IMR-90 (cell line): ENCODE results near the gene COL5A1. TPM values are rescaled to one million over a fixed set of nuclear protein-coding genes. Genes with fewer than 3 reads are reported as not detected.

Experiments
- ATAC-seq: fragments of 200-7000 bp; cut with Tn5 transposase; 2 replicates; pipeline ENCODE4 v1.9.1; 2020; ENCODE audit warnings: low read depth, mild to moderate bottlenecking, moderate library complexity
- BruUV-seq: library from RNA; stranded (reverse); fragments of 400-500 nt; replicated peaks from 2 replicates; lab custom pipeline; 2021; lab: Mats Ljungman, UMichigan
- CTCF ChIA-PET: fragments of 300-600 bp; formaldehyde crosslinking; extraction: SDS; loops from one replicate; lab custom pipeline; 2021; ENCODE audit warnings: antibody characterized with exemption; lab: Yijun Ruan, JAX
- POLR2A ChIA-PET: fragments of 300-600 bp; sonication (Branson Sonifier 250); formaldehyde crosslinking; loops from one replicate; lab custom pipeline; 2022; ENCODE audit warnings: antibody characterized with exemption; ENCODE audit not compliant: unreplicated experiment; lab: Charles Lee
- DNase-seq: peaks from one replicate; pipeline ENCODE4 v3.0.0; 2013
- H2AFZ ChIP-seq: replicated peaks from 2 replicates; pipeline ENCODE3; 2013; ENCODE audit warnings: low read length, mild to moderate bottlenecking; ENCODE audit not compliant: poor library complexity
- H2AK5ac ChIP-seq: 2 replicates; pipeline ENCODE4 v1.6.1; 2013; ENCODE audit warnings: low read depth, low read length, inconsistent platforms
- H2AK9ac ChIP-seq: replicated peaks from 2 replicates; pipeline ENCODE3; 2013; ENCODE audit warnings: mild to moderate bottlenecking, low read depth, low read length, moderate library complexity; ENCODE audit not compliant: poor library complexity
- H2BK120ac ChIP-seq: 2 replicates; pipeline ENCODE4 v1.6.1; 2013; ENCODE audit warnings: low read depth, low read length, inconsistent platforms
- H2BK15ac ChIP-seq: 3 replicates; pipeline ENCODE4 v1.6.1; 2013; ENCODE audit warnings: low read depth, low read length, inconsistent platforms
- H2BK20ac ChIP-seq: 2 replicates; pipeline ENCODE4 v1.6.1; 2013; ENCODE audit warnings: low read depth, mild to moderate bottlenecking, inconsistent platforms, low read length, moderate library complexity
- H2BK5ac ChIP-seq: 2 replicates; pipeline ENCODE4 v1.6.1; 2013; ENCODE audit warnings: mild to moderate bottlenecking, low read depth, low read length, inconsistent platforms; ENCODE audit not compliant: poor library complexity, severe bottlenecking
- H3K14ac ChIP-seq: replicated peaks from 2 replicates; pipeline ENCODE4 v1.6.1; 2013; ENCODE audit warnings: low read depth, low read length, inconsistent platforms
- H3K18ac ChIP-seq: 2 replicates; pipeline ENCODE4 v1.6.1; 2013; ENCODE audit warnings: low read depth, low read length, control low read depth
- H3K23ac ChIP-seq: 2 replicates; pipeline ENCODE4 v1.6.1; 2013; ENCODE audit warnings: low read depth, low read length, inconsistent platforms
- H3K27ac ChIP-seq: 2 replicates; pipeline ENCODE4 v1.5.1; 2013; ENCODE audit warnings: mild to moderate bottlenecking, control low read depth, low read length; ENCODE audit not compliant: insufficient read depth
- H3K27me3 ChIP-seq: 2 replicates; pipeline ENCODE4 v1.6.1; 2013; ENCODE audit warnings: low read length; ENCODE audit not compliant: control insufficient read depth, insufficient read depth
- H3K36me3 ChIP-seq: 2 replicates; pipeline ENCODE4 v1.6.1; 2013; ENCODE audit warnings: low read length, mixed read lengths; ENCODE audit not compliant: control insufficient read depth, insufficient read depth
- H3K4ac ChIP-seq: 2 replicates; pipeline ENCODE4 v1.6.1; 2013; ENCODE audit warnings: low read depth, low read length, inconsistent platforms
- H3K4me1 ChIP-seq: 2 replicates; pipeline ENCODE4 v1.6.1; 2013; ENCODE audit warnings: low read length, mixed read lengths; ENCODE audit not compliant: control insufficient read depth, insufficient read depth
- H3K4me2 ChIP-seq: 2 replicates; pipeline ENCODE4 v1.6.1; 2013; ENCODE audit warnings: low read depth, mild to moderate bottlenecking, control low read depth, low read length, moderate library complexity
- H3K4me3 ChIP-seq: 2 replicates; pipeline ENCODE4 v1.5.1; 2013; ENCODE audit warnings: low read depth, mild to moderate bottlenecking, control low read depth, low read length, moderate library complexity; ENCODE audit not compliant: insufficient read depth
- H3K56ac ChIP-seq: 2 replicates; pipeline ENCODE4 v1.6.1; 2013; ENCODE audit warnings: low read length, inconsistent platforms; ENCODE audit not compliant: insufficient read depth; ENCODE audit errors: extremely low read depth
- H3K79me1 ChIP-seq, 2 experiments: 2 replicates each; pipeline ENCODE4 v1.6.1; 2013; ENCODE audit warnings: low read length in 2 of 2, inconsistent platforms in 1 of 2, low read depth in 1 of 2
- H3K9ac ChIP-seq: 2 replicates; pipeline ENCODE4 v1.6.1; 2013; ENCODE audit warnings: low read depth, low read length, control low read depth
- H3K9me1 ChIP-seq: 2 replicates; pipeline ENCODE4 v1.6.1; 2013; ENCODE audit warnings: low read length, inconsistent platforms; ENCODE audit not compliant: insufficient read depth
- H3K9me3 ChIP-seq: 2 replicates; pipeline ENCODE4 v1.6.1; 2013; ENCODE audit warnings: low read length; ENCODE audit not compliant: control insufficient read depth, insufficient read depth
- H4K20me1 ChIP-seq: 2 replicates; pipeline ENCODE4 v1.6.1; 2013; ENCODE audit warnings: low read length, inconsistent platforms; ENCODE audit not compliant: insufficient read depth
- H4K5ac ChIP-seq: 2 replicates; pipeline ENCODE4 v1.6.1; 2013; ENCODE audit warnings: mild to moderate bottlenecking, low read depth, low read length, control low read depth
- H4K8ac ChIP-seq, 2 experiments: 2 replicates each; pipeline ENCODE4 v1.6.1; 2013; ENCODE audit warnings: low read depth in 2 of 2, low read length in 2 of 2, control low read depth in 1 of 2, inconsistent platforms in 1 of 2
- H4K91ac ChIP-seq: 2 replicates; pipeline ENCODE4 v1.6.1; 2013; ENCODE audit warnings: low read depth, low read length, inconsistent platforms; ENCODE audit not compliant: insufficient read depth
- BHLHE40 ChIP-seq: fragments of 150-350 bp; IDR thresholded peaks from 2 replicates; pipeline ENCODE4 v1.6.1; 2016; ENCODE audit warnings: mild to moderate bottlenecking, low read depth, low read length
- CHD1 ChIP-seq: IDR thresholded peaks from 2 replicates; pipeline ENCODE4 v1.6.1; 2012; ENCODE audit warnings: low read depth, low read length, improper control_type of control experiment
- FOS ChIP-seq: fragments of 150-350 bp; IDR thresholded peaks from 2 replicates; pipeline ENCODE4 v1.6.1; 2016; ENCODE audit warnings: low read depth, low read length
- MAFK ChIP-seq: IDR thresholded peaks from 2 replicates; pipeline ENCODE4 v1.6.1; 2012; ENCODE audit warnings: low read depth, low read length, improper control_type of control experiment
- MAZ ChIP-seq: IDR thresholded peaks from 2 replicates; pipeline ENCODE4 v1.6.1; 2012; ENCODE audit warnings: low read depth, mild to moderate bottlenecking, low read length, improper control_type of control experiment, moderate library complexity, borderline replicate concordance
- MXI1 ChIP-seq: IDR thresholded peaks from 2 replicates; pipeline ENCODE4 v1.6.1; 2012; ENCODE audit warnings: low read depth, mild to moderate bottlenecking, low read length, moderate library complexity, borderline replicate concordance
- NFE2L2 ChIP-seq: fragments of 150-350 bp; IDR thresholded peaks from 2 replicates; pipeline ENCODE4 v1.6.1; 2016; ENCODE audit warnings: low read depth, mild to moderate bottlenecking, low read length
- POLR2A ChIP-seq: IDR thresholded peaks from 2 replicates; pipeline ENCODE4 v1.6.1; 2012; ENCODE audit warnings: mild to moderate bottlenecking, low read depth, low read length
- RAD21 ChIP-seq: IDR thresholded peaks from 2 replicates; pipeline ENCODE4 v1.6.1; 2012; ENCODE audit warnings: low read length, improper control_type of control experiment
- RFX5 ChIP-seq: IDR thresholded peaks from 2 replicates; pipeline ENCODE4 v1.8.0; 2012; ENCODE audit warnings: low read depth, mild to moderate bottlenecking, low read length, moderate library complexity
- SMC3 ChIP-seq: fragments of 150-350 bp; IDR thresholded peaks from 2 replicates; pipeline ENCODE4 v1.6.1; 2016; ENCODE audit warnings: low read depth, mild to moderate bottlenecking, antibody characterized with exemption, low read length, moderate library complexity
- WGBS, 2 experiments: methylation state at CpG; one replicate each; pipeline versions ENCODE4 v1.1.5 to v1.1.7; 2013; ENCODE audit warnings: missing lambda C conversion rate in 2 of 2; ENCODE audit not compliant: insufficient read length in 1 of 2; ENCODE audit errors: extremely low coverage in 2 of 2; 5-methylcytosine and 5-hydroxymethylcytosine counted together
- dilution Hi-C: fragments of 300-500 bp; cut with HindIII; formaldehyde crosslinking; loops from one replicate; pipeline ENCODE4 v1.14.3; 2018; ENCODE audit warnings: low sequenced_read_pairs; ENCODE audit not compliant: unreplicated experiment
- in situ Hi-C: fragments of 300-500 bp; cut with MboI; formaldehyde crosslinking; loops from 3 replicates; pipeline ENCODE4 v1.14.3; 2019; ENCODE audit warnings: low sequenced_read_pairs, inconsistent platforms, mixed read lengths
- intact Hi-C: fragments of 100-400 bp; cut with micrococcal nuclease; formaldehyde crosslinking; loops from 2 replicates; pipeline ENCODE4 v1.10.0; 2022
- polyA plus RNA-seq, 3 experiments: library from polyadenylated mRNA; depleted of rRNA; stranded (reverse); fragments of >200 nt; gene quantifications; 2 replicates each; pipeline ENCODE4 v1.2.3, GENCODE V29; 2012; ENCODE audit warnings: low replicate concordance in 1 of 3
- total RNA-seq: library from RNA; depleted of rRNA; stranded (reverse); fragments of >200 nt; gene quantifications from 2 replicates; pipeline ENCODE4 v1.2.3, GENCODE V29; 2012
- TF ChIP-seq, protein P1 (sequence below): conservative IDR thresholded peaks from 2 replicates; pipeline ENCODE4 v1.5.1; 2012; ENCODE audit warnings: mild to moderate bottlenecking, low read depth, low read length, improper control_type of control experiment
- TF ChIP-seq, protein P2 (sequence below): fragments of 150-350 bp; IDR thresholded peaks from 2 replicates; pipeline ENCODE4 v1.6.1; 2017; ENCODE audit warnings: mild to moderate bottlenecking, antibody characterized with exemption, low read length, low read depth
- TF ChIP-seq, protein P3 (sequence below): fragments of 150-350 bp; IDR thresholded peaks from 2 replicates; pipeline ENCODE4 v1.6.1; 2016; ENCODE audit warnings: low read depth, mild to moderate bottlenecking, low read length, moderate library complexity, borderline replicate concordance

COL5A1 gene
- total and polyA plus RNA-seq, 2 of the 4 experiments (the other 2 are of a cell fraction) = 19.2 to 173 TPM

DNA sequence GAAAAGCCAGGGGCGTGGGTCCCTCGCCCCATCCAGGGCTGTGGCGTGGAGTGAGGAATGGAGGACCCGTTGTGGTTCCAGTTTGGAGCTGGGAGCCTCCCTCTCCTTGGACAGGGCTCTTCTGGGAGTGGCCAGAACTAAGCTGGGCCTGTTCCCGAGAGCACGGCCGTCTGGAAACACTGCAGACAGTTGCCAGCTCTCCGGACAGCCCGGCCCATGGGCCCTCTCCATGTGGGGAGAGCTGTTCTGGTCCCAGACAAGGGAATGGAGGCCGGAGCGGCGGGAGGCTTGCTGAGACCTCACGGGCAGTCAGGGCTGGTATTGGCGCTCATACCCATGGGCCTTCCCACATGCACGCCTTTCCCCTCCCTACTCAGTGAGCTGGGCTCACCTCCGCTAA lies 193.8 kb downstream of the COL5A1 start:
- ATAC-seq (no peak), DNase-seq (no peak)
- intact Hi-C loops = no loop called here
- Histone ChIP-seq H4K5ac (no peak overlapping the region), H3K18ac (no peak overlapping the region), H4K8ac (no peak overlapping the region), H3K4me1 (no peaks in the 10 kb centered on the region), H4K91ac (no peak overlapping the region), H2BK20ac (no peak overlapping the region), H2AK9ac (no peak overlapping the region), H3K4me3 (no peak overlapping the region), H2BK120ac (no peak overlapping the region), H2BK15ac (no peak overlapping the region), H3K56ac (no peak overlapping the region), H4K20me1 (peaks cover 32% of the 10 kb centered on the region), H3K27me3 (no peaks in the 10 kb centered on the region), H3K9me1 (0 out of 2 replicates have a peak, but pooled peaks cover 3% of the 10 kb centered on the region), H3K27ac (no peak overlapping the region), H2AK5ac (no peak overlapping the region), H2BK5ac (no peak overlapping the region), H3K23ac (no peak overlapping the region), H3K9me3 (no peaks in the 10 kb centered on the region), H3K4ac (no peak overlapping the region), H3K9ac (no peak overlapping the region), H3K79me1 (peaks cover 3 to 12% of the 10 kb centered on the region in 2 experiments; a peak in 3 of 4 replicates), H3K14ac (no peak overlapping the region), H2AFZ (no peak overlapping the region), H3K4me2 (no peak overlapping the region), H3K36me3 (peaks cover 94% of the 10 kb centered on the region)
- in situ Hi-C loops = no loop called here
- 96% methylated on average over 4 of the region's 16 CpGs; no CpG with 5 or more reads in 1 of the 2 experiments for WGBS, 2 experiments
- BruUV-seq = no TSS peak
- ChIA-PET CTCF (no interaction called here), POLR2A (no interaction called here)
- dilution Hi-C loops = no loop called here
- no peak for TF ChIP-seq BHLHE40
- TF ChIP-seq RFX5 = no peak
- TF ChIP-seq, protein P1, sequence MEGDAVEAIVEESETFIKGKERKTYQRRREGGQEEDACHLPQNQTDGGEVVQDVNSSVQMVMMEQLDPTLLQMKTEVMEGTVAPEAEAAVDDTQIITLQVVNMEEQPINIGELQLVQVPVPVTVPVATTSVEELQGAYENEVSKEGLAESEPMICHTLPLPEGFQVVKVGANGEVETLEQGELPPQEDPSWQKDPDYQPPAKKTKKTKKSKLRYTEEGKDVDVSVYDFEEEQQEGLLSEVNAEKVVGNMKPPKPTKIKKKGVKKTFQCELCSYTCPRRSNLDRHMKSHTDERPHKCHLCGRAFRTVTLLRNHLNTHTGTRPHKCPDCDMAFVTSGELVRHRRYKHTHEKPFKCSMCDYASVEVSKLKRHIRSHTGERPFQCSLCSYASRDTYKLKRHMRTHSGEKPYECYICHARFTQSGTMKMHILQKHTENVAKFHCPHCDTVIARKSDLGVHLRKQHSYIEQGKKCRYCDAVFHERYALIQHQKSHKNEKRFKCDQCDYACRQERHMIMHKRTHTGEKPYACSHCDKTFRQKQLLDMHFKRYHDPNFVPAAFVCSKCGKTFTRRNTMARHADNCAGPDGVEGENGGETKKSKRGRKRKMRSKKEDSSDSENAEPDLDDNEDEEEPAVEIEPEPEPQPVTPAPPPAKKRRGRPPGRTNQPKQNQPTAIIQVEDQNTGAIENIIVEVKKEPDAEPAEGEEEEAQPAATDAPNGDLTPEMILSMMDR = no peak
- TF ChIP-seq MAFK = no peak
- no peak for TF ChIP-seq POLR2A
- TF ChIP-seq, protein P2, sequence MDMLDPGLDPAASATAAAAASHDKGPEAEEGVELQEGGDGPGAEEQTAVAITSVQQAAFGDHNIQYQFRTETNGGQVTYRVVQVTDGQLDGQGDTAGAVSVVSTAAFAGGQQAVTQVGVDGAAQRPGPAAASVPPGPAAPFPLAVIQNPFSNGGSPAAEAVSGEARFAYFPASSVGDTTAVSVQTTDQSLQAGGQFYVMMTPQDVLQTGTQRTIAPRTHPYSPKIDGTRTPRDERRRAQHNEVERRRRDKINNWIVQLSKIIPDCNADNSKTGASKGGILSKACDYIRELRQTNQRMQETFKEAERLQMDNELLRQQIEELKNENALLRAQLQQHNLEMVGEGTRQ = no peak
- TF ChIP-seq NFE2L2 = no peak
- TF ChIP-seq CHD1 = no peak
- TF ChIP-seq FOS = no peak
- TF ChIP-seq MXI1 = no peak
- no peak for TF ChIP-seq SMC3
- TF ChIP-seq RAD21 = no peak
- TF ChIP-seq, protein P3, sequence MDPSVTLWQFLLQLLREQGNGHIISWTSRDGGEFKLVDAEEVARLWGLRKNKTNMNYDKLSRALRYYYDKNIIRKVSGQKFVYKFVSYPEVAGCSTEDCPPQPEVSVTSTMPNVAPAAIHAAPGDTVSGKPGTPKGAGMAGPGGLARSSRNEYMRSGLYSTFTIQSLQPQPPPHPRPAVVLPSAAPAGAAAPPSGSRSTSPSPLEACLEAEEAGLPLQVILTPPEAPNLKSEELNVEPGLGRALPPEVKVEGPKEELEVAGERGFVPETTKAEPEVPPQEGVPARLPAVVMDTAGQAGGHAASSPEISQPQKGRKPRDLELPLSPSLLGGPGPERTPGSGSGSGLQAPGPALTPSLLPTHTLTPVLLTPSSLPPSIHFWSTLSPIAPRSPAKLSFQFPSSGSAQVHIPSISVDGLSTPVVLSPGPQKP = no peak
- TF ChIP-seq MAZ = no peak
